H9 (cell line): ENCODE measurements around the gene ITGB2. TPM values are rescaled to one million over a fixed set of nuclear protein-coding genes. Genes with fewer than 3 reads are reported as not detected.

ENCODE experiments used
- DNase-seq: peaks from one replicate; pipeline ENCODE4 v3.0.0-alpha.2; 2017
- H2AFZ ChIP-seq: one replicate; pipeline ENCODE4 v1.6.1; 2013; ENCODE audit warnings: mild to moderate bottlenecking, low read length, control low read depth, moderate library complexity
- H2AK5ac ChIP-seq: 2 replicates; pipeline ENCODE4 v1.6.1; 2013; ENCODE audit warnings: low read length, control low read depth, mixed read lengths; ENCODE audit not compliant: insufficient read length
- H2BK120ac ChIP-seq: one replicate; pipeline ENCODE4 v1.6.1; 2013; ENCODE audit warnings: low read depth, mild to moderate bottlenecking, low read length, control low read depth, inconsistent platforms; ENCODE audit not compliant: poor library complexity, severe bottlenecking
- H2BK12ac ChIP-seq: 2 replicates; pipeline ENCODE4 v1.6.1; 2013; ENCODE audit warnings: low read length, control low read depth, mixed read lengths, low read depth; ENCODE audit not compliant: insufficient read length
- H2BK15ac ChIP-seq: 2 replicates; pipeline ENCODE4 v1.6.1; 2013; ENCODE audit warnings: low read depth, low read length, control low read depth
- H2BK20ac ChIP-seq: one replicate; pipeline ENCODE4 v1.6.1; 2013; ENCODE audit warnings: low read depth, mild to moderate bottlenecking, low read length, control low read depth, inconsistent platforms; ENCODE audit not compliant: poor library complexity, severe bottlenecking
- H2BK5ac ChIP-seq: 2 replicates; pipeline ENCODE4 v1.6.1; 2013; ENCODE audit warnings: low read length, control low read depth, mixed read lengths; ENCODE audit not compliant: insufficient read length
- H3K14ac ChIP-seq: 2 replicates; pipeline ENCODE4 v1.6.1; 2013; ENCODE audit warnings: low read length, control low read depth; ENCODE audit not compliant: insufficient read depth
- H3K18ac ChIP-seq: 2 replicates; pipeline ENCODE4 v1.6.1; 2013; ENCODE audit warnings: low read depth, mild to moderate bottlenecking, mixed read lengths, low read length, control low read depth; ENCODE audit not compliant: insufficient read length
- H3K23ac ChIP-seq: 2 replicates; pipeline ENCODE4 v1.6.1; 2013; ENCODE audit warnings: low read length, control low read depth, mixed read lengths, low read depth; ENCODE audit not compliant: insufficient read length
- H3K23me2 ChIP-seq: 2 replicates; pipeline ENCODE4 v1.6.1; 2013; ENCODE audit warnings: low read depth, mild to moderate bottlenecking, mixed read lengths, low read length, control low read depth; ENCODE audit not compliant: insufficient read length, poor library complexity, severe bottlenecking
- H3K27ac ChIP-seq: 2 replicates; pipeline ENCODE4 v1.5.1; 2013; ENCODE audit warnings: low read length, control low read depth, mixed read lengths, low read depth; ENCODE audit not compliant: insufficient read length
- H3K27me3 ChIP-seq: 2 replicates; pipeline ENCODE4 v1.6.1; 2013; ENCODE audit warnings: low read length, control low read depth, inconsistent platforms; ENCODE audit not compliant: insufficient read depth
- H3K4ac ChIP-seq: 2 replicates; pipeline ENCODE4 v1.6.1; 2013; ENCODE audit warnings: low read depth, mild to moderate bottlenecking, control low read depth, inconsistent platforms, low read length, moderate library complexity
- H3K4me1 ChIP-seq: 2 replicates; pipeline ENCODE4 v1.6.1; 2013; ENCODE audit warnings: low read length, control low read depth, inconsistent platforms; ENCODE audit not compliant: insufficient read depth
- H3K4me2 ChIP-seq: 2 replicates; pipeline ENCODE4 v1.6.1; 2013; ENCODE audit warnings: low read length, control low read depth, mixed read lengths; ENCODE audit not compliant: insufficient read length, insufficient read depth
- H3K56ac ChIP-seq: 2 replicates; pipeline ENCODE4 v1.6.1; 2013; ENCODE audit warnings: low read depth, mild to moderate bottlenecking, mixed read lengths, low read length, control low read depth; ENCODE audit not compliant: insufficient read length
- H3K79me1 ChIP-seq: 2 replicates; pipeline ENCODE4 v1.6.1; 2013; ENCODE audit warnings: low read depth, mild to moderate bottlenecking, moderate library complexity, low read length, control low read depth, inconsistent platforms; ENCODE audit not compliant: insufficient read depth, poor library complexity, severe bottlenecking
- H3K79me2 ChIP-seq: 2 replicates; pipeline ENCODE4 v1.6.1; 2013; ENCODE audit warnings: low read length, control low read depth, inconsistent platforms; ENCODE audit not compliant: insufficient read depth
- H3K9ac ChIP-seq: 2 replicates; pipeline ENCODE4 v1.6.1; 2013; ENCODE audit warnings: low read length, control low read depth, mixed read lengths; ENCODE audit not compliant: insufficient read length; ENCODE audit errors: extremely low read depth
- H3K9me3 ChIP-seq: one replicate; pipeline ENCODE4 v1.6.1; 2013; ENCODE audit warnings: low read depth, low read length, inconsistent platforms; ENCODE audit not compliant: control insufficient read depth
- H3T11ph ChIP-seq: one replicate; pipeline ENCODE4 v1.6.1; 2013; ENCODE audit warnings: mild to moderate bottlenecking, low read length, control low read depth, inconsistent platforms
- H4K20me1 ChIP-seq: one replicate; pipeline ENCODE4 v1.6.1; 2013; ENCODE audit not compliant: control insufficient read depth, insufficient read length, insufficient read depth
- H4K5ac ChIP-seq: 2 replicates; pipeline ENCODE4 v1.6.1; 2013; ENCODE audit warnings: low read depth, mild to moderate bottlenecking, mixed read lengths, low read length, control low read depth; ENCODE audit not compliant: insufficient read length
- H4K8ac ChIP-seq: replicated peaks from 2 replicates; pipeline ENCODE4 v1.6.1; 2013; ENCODE audit warnings: low read length, control low read depth, mixed read lengths, low read depth; ENCODE audit not compliant: insufficient read length
- H4K91ac ChIP-seq: 2 replicates; pipeline ENCODE4 v1.6.1; 2013; ENCODE audit warnings: low read depth, mild to moderate bottlenecking, moderate library complexity, mixed read lengths, low read length, control low read depth; ENCODE audit not compliant: insufficient read length
- H3K27ac Mint-ChIP-seq, 3 experiments: 2 replicates in 2 of 3; 3 replicates in 1 of 3; pipeline ENCODE4 v1.8.0; 2020 to 2021; ENCODE audit warnings: mixed read lengths in 3 of 3, mild to moderate bottlenecking in 1 of 3, moderate library complexity in 1 of 3
- H3K27me3 Mint-ChIP-seq: 2 replicates; pipeline ENCODE4 v1.8.0; 2021; ENCODE audit warnings: low read depth, mild to moderate bottlenecking, moderate library complexity, mixed read lengths
- H3K36me3 Mint-ChIP-seq, 3 experiments: 2 replicates in 2 of 3; 3 replicates in 1 of 3; pipeline ENCODE4 v1.8.0; 2020 to 2021; ENCODE audit warnings: low read depth in 3 of 3, mixed read lengths in 3 of 3; ENCODE audit not compliant: insufficient read depth in 1 of 3
- H3K4me1 Mint-ChIP-seq, 2 experiments: 2 replicates each; pipeline ENCODE4 v1.8.0; 2020; ENCODE audit warnings: mixed read lengths in 2 of 2
- H3K4me3 Mint-ChIP-seq, 2 experiments: 2 replicates in 1 of 2; 3 replicates in 1 of 2; pipeline ENCODE4 v1.8.0; 2020 to 2021; ENCODE audit warnings: mild to moderate bottlenecking in 2 of 2, mixed read lengths in 2 of 2, moderate library complexity in 1 of 2
- H3K9me3 Mint-ChIP-seq, 2 experiments: 2 replicates in 1 of 2; 3 replicates in 1 of 2; pipeline ENCODE4 v1.8.0; 2020; ENCODE audit warnings: mild to moderate bottlenecking in 2 of 2, mixed read lengths in 2 of 2, moderate library complexity in 1 of 2
- CTCF ChIP-seq: fragments of 200-600 bp; sonication (generic); conservative IDR thresholded peaks from 3 replicates; pipeline ENCODE4 v1.8.0; 2021; ENCODE audit warnings: antibody characterized with exemption, mild to moderate bottlenecking
- WGBS: extraction: QIAGEN DNeasy Blood & Tissue Kit; methylation state at CpG from one replicate; pipeline ENCODE4 v1.1.7; 2013; ENCODE audit warnings: missing lambda C conversion rate, low lambda C conversion rate, mixed read lengths; ENCODE audit not compliant: insufficient read length; ENCODE audit errors: extremely low coverage; 5-methylcytosine and 5-hydroxymethylcytosine counted together
- total RNA-seq: library from RNA; stranded (reverse); gene quantifications from 2 replicates; pipeline ENCODE4 v1.2.1, GENCODE V29; 2021

ITGB2 gene
- total RNA-seq, 1 experiment from 2014 or later = 1.1 TPM

- no peak overlapping the region for H4K8ac ChIP-seq
- H2BK15ac ChIP-seq = no peak overlapping the region
- no peak overlapping the region for H4K91ac ChIP-seq
- no peaks in the 10 kb centered on the region for H3K23me2 ChIP-seq
- H3K27ac Mint-ChIP-seq = no peak overlapping the region; a peak in 1 of 7 replicates
- H2BK5ac ChIP-seq = no peak overlapping the region
- TF ChIP-seq CTCF = no peak
- H4K5ac ChIP-seq = no peak overlapping the region
- H3K23ac ChIP-seq = no peak overlapping the region
- no peak overlapping the region for H3K18ac ChIP-seq
- H2BK12ac ChIP-seq = no peak overlapping the region
- no peak overlapping the region for H3K56ac ChIP-seq
- H3K27me3 Mint-ChIP-seq = peaks cover 10% of the 10 kb centered on the region
- no peak overlapping the region for H2AFZ ChIP-seq
- H3K14ac ChIP-seq = no peak overlapping the region
- H3K79me2 ChIP-seq = no peaks in the 10 kb centered on the region
- no peak overlapping the region for H2BK20ac ChIP-seq
- no peak for DNase-seq
- no peak overlapping the region for H3K4me2 ChIP-seq
- H3K4ac ChIP-seq = no peak overlapping the region
- H2BK120ac ChIP-seq = no peak overlapping the region
- no peak overlapping the region for H3T11ph ChIP-seq
- H3K9me3 Mint-ChIP-seq = no peaks in the 10 kb centered on the region; a peak in 1 of 5 replicates
- no peaks in the 10 kb centered on the region for H3K27me3 ChIP-seq
- no peaks in the 10 kb centered on the region for H3K79me1 ChIP-seq
- no peak overlapping the region for H3K9ac ChIP-seq
- H4K20me1 ChIP-seq = no peaks in the 10 kb centered on the region
- H3K4me1 ChIP-seq = no peaks in the 10 kb centered on the region
- no peaks in the 10 kb centered on the region for H3K36me3 Mint-ChIP-seq
- WGBS = no CpG with 5 or more reads among the region's 9 CpGs
- H3K9me3 ChIP-seq = no peaks in the 10 kb centered on the region
- 0 out of 4 replicates have a peak, but pooled peaks cover 0 to 3% of the 10 kb centered on the region in 2 experiments for H3K4me1 Mint-ChIP-seq
- no peak overlapping the region for H2AK5ac ChIP-seq
- H3K4me3 Mint-ChIP-seq = no peak overlapping the region; a peak in 1 of 5 replicates
- H3K27ac ChIP-seq = no peak overlapping the region
Observed at GRCh38 chr21:44890961-44891541, 29.6 kb downstream of the ITGB2 start.
